Measurements from ENCODE around the gene RHEBL1.

RHEBL1 gene

GRCh38 chr12:49030119-49030518 lies 39.7 kb downstream of the RHEBL1 start:
- CTCF ChIA-PET: interaction anchor here (1.0 to 2.6 kb wide), 3 partner anchors 10 to 13 kb away, joined by 3 to 9 read pairs (median 8); no protein-coding TSS in a partner anchor
- TF ChIP-seq ZNF384 (IDR thresholded peaks at IDR 0.05) (no peak), NFRKB (IDR thresholded peaks at IDR 0.05) (no peak), PKNOX1 (IDR thresholded peaks at IDR 0.05) (no peak), HDGF (IDR thresholded peaks at IDR 0.05; ENCODE audit: borderline replicate concordance) (no peak), TARDBP (IDR thresholded peaks at IDR 0.05) (no peak), ELF4 (IDR thresholded peaks at IDR 0.05) (no peak), CTBP1 (IDR thresholded peaks at IDR 0.05; ENCODE audit: borderline replicate concordance) (no peak)
- POLR2A ChIA-PET: interaction anchor here (1.2 to 1.4 kb wide), 2 partner anchors 12 to 14 kb away, joined by 3 to 4 read pairs; no protein-coding TSS in a partner anchor
- DNase-seq (ENCODE audit: extremely low spot score): no peak

GRCh38 chr12:49028666-49029275 lies 41.0 kb downstream of the RHEBL1 start:
- POLR2A ChIA-PET: interaction anchor here (1.2 to 1.5 kb wide), 2 partner anchors 11 to 15 kb away, joined by 3 to 5 read pairs; no protein-coding TSS in a partner anchor
- DNase-seq (ENCODE audit: extremely low spot score): no peak
- CTCF ChIA-PET: interaction anchor here (1.8 to 2.6 kb wide), 2 partner anchors 9 to 14 kb away, joined by 8 to 9 read pairs; no protein-coding TSS in a partner anchor
- TF ChIP-seq FOXK2 (IDR thresholded peaks at IDR 0.05) (no peak), FOXM1 (IDR thresholded peaks at IDR 0.05; ENCODE audit: borderline replicate concordance) (no peak), ELF4 (IDR thresholded peaks at IDR 0.05) (no peak), PKNOX1 (IDR thresholded peaks at IDR 0.05) (no peak), ARNT (IDR thresholded peaks at IDR 0.05) (no peak), HDGF (IDR thresholded peaks at IDR 0.05; ENCODE audit: borderline replicate concordance) (no peak), FOXA1 (IDR thresholded peaks at IDR 0.05) (no peak), BHLHE40 (IDR thresholded peaks at IDR 0.05; ENCODE audit: borderline replicate concordance) (no peak), CTBP1 (IDR thresholded peaks at IDR 0.05; ENCODE audit: borderline replicate concordance) (no peak), ZNF384 (IDR thresholded peaks at IDR 0.05) (no peak), LEF1 (IDR thresholded peaks at IDR 0.05; ENCODE audit: borderline replicate concordance) (no peak), SUZ12 (IDR thresholded peaks at IDR 0.05) (no peak)

GRCh38 chr12:49027846-49028555 lies 41.8 kb downstream of the RHEBL1 start:
- DNase-seq (ENCODE audit: extremely low spot score): no peak
- TF ChIP-seq FOXA1 (IDR thresholded peaks at IDR 0.05) (no peak), HDGF (IDR thresholded peaks at IDR 0.05; ENCODE audit: borderline replicate concordance) (no peak), SUZ12 (IDR thresholded peaks at IDR 0.05) (no peak), PKNOX1 (IDR thresholded peaks at IDR 0.05) (no peak), ELF4 (IDR thresholded peaks at IDR 0.05) (no peak), ZNF384 (IDR thresholded peaks at IDR 0.05) (no peak), NFRKB (IDR thresholded peaks at IDR 0.05) (no peak), FOXK2 (IDR thresholded peaks at IDR 0.05) (no peak), TARDBP (IDR thresholded peaks at IDR 0.05) (no peak), L3MBTL2 (conservative IDR thresholded peaks at IDR 0.05) (no peak), CTBP1 (IDR thresholded peaks at IDR 0.05; ENCODE audit: borderline replicate concordance) (no peak), LEF1 (IDR thresholded peaks at IDR 0.05; ENCODE audit: borderline replicate concordance) (no peak), FOXM1 (IDR thresholded peaks at IDR 0.05; ENCODE audit: borderline replicate concordance) (no peak), ARNT (IDR thresholded peaks at IDR 0.05) (no peak), BHLHE40 (IDR thresholded peaks at IDR 0.05; ENCODE audit: borderline replicate concordance) (no peak), SP1 (IDR thresholded peaks at IDR 0.05) (no peak)
- ChIA-PET POLR2A (interaction anchor here (1.2 to 1.5 kb wide), 3 partner anchors 10 to 16 kb away, joined by 3 to 5 read pairs (median 4); no protein-coding TSS in a partner anchor), CTCF (no interaction called here)

- no peak for DNase-seq (ENCODE audit: extremely low spot score)
- no peak for TF ChIP-seq NFRKB (IDR thresholded peaks at IDR 0.05)
- CTCF ChIA-PET: no interaction called here
- POLR2A ChIA-PET: interaction anchor here (1.2 to 1.5 kb wide), 2 partner anchors 9 to 13 kb away, joined by 3 to 4 read pairs; no protein-coding TSS in a partner anchor
These were observed 42.9 kb downstream of the RHEBL1 start for GRCh38 chr12:49026678-49027480.

GRCh38 chr12:49026101-49026500 lies 43.7 kb downstream of the RHEBL1 start:
- no peak for DNase-seq (ENCODE audit: extremely low spot score)
- POLR2A ChIA-PET: no interaction called here
- CTCF ChIA-PET: no interaction called here
- TF ChIP-seq ZNF384 (IDR thresholded peaks at IDR 0.05) (no peak), L3MBTL2 (conservative IDR thresholded peaks at IDR 0.05) (no peak)

GRCh38 chr12:49025463-49025862 lies 44.3 kb downstream of the RHEBL1 start:
- POLR2A ChIA-PET: no interaction called here
- CTCF ChIA-PET: no interaction called here
- TF ChIP-seq SUZ12 (IDR thresholded peaks at IDR 0.05) (no peak), ZNF384 (IDR thresholded peaks at IDR 0.05) (no peak), LEF1 (IDR thresholded peaks at IDR 0.05; ENCODE audit: borderline replicate concordance) (no peak), NFRKB (IDR thresholded peaks at IDR 0.05) (no peak), PKNOX1 (IDR thresholded peaks at IDR 0.05) (no peak), FOXA1 (IDR thresholded peaks at IDR 0.05) (no peak), CTBP1 (IDR thresholded peaks at IDR 0.05; ENCODE audit: borderline replicate concordance) (no peak), L3MBTL2 (conservative IDR thresholded peaks at IDR 0.05) (no peak), TARDBP (IDR thresholded peaks at IDR 0.05) (no peak), SP1 (IDR thresholded peaks at IDR 0.05) (no peak), FOXK2 (IDR thresholded peaks at IDR 0.05) (no peak), HDGF (IDR thresholded peaks at IDR 0.05; ENCODE audit: borderline replicate concordance) (no peak), BHLHE40 (IDR thresholded peaks at IDR 0.05; ENCODE audit: borderline replicate concordance) (no peak)
- DNase-seq (ENCODE audit: extremely low spot score): no peak

Measured in HEK293T (cell line).